ENCODE measurements around the gene UBE2L5.

GRCh38 chr13:30466841-30467252, 44.6 kb downstream of the UBE2L5 start:
- TF ChIP-seq CTCF (conservative IDR thresholded peaks at IDR 0.05; ENCODE audit: low read length) = no peak
- TF ChIP-seq EZH2phosphoT487 (IDR thresholded peaks at IDR 0.05; ENCODE audit: borderline replicate concordance) = no peak

All from Loucy (cell line).